Stimulated activated CD8-positive, alpha-beta memory T cell treated with anti-CD3 and anti-CD28 coated beads, Interleukin-7, amount 100 ng/mL, for 1 hour (primary cell): ENCODE measurements around the gene LMAN2.
A peak's percentile ranks its signal among the peaks of the same experiment; 100 is the strongest.
"Not testable (repeated sequence)": the region's sequence is repeated elsewhere in the genome, so short reads cannot be mapped to it uniquely, and the experiment has no call there.

Source experiments
- DNase-seq, 2 donors: peaks; one replicate each; pipeline ENCODE4 v3.0.0-alpha.2; 2020; ENCODE audit warnings: low read depth in 2 of 2

Gene LMAN2

GRCh38 chr5:177364159-177364962, 12.9 kb upstream of the LMAN2 start:
- DNase-seq = no peak

- no peak for DNase-seq
These were observed 12.1 kb upstream of the LMAN2 start for GRCh38 chr5:177363565-177363964.

- DNase-seq = peak; percentile 35 to 49
These were observed 11.4 kb upstream of the LMAN2 start for GRCh38 chr5:177362610-177363507.

- DNase-seq = no peak
These were observed 10.8 kb upstream of the LMAN2 start for GRCh38 chr5:177362292-177362609.

- no peak for DNase-seq
These were observed 10.2 kb upstream of the LMAN2 start for GRCh38 chr5:177361418-177362291.

GRCh38 chr5:177360740-177361139, 9.3 kb upstream of the LMAN2 start:
- not testable (repeated sequence) for DNase-seq

- DNase-seq = no peak
These were observed 8.4 kb upstream of the LMAN2 start for GRCh38 chr5:177359860-177360259.

GRCh38 chr5:177359451-177359851, 8.0 kb upstream of the LMAN2 start:
- no peak for DNase-seq

GRCh38 chr5:177358370-177358819, 6.9 kb upstream of the LMAN2 start:
- DNase-seq = no peak

GRCh38 chr5:177357459-177358351, 6.2 kb upstream of the LMAN2 start, which contains the start of gene RGS14:
RGS14 (plus strand) TSS chr5:177357924; CDS start chr5:177358025, 101 bp downstream.
- peak; percentile 22 to 37 for DNase-seq

GRCh38 chr5:177357146-177357458, 5.6 kb upstream of the LMAN2 start:
- DNase-seq = no peak

GRCh38 chr5:177356746-177357145, 5.3 kb upstream of the LMAN2 start:
- no peak for DNase-seq

GRCh38 chr5:177355868-177356168, 4.3 kb upstream of the LMAN2 start:
- no peak for DNase-seq

GRCh38 chr5:177355162-177355867, 3.8 kb upstream of the LMAN2 start:
- DNase-seq = no peak

- DNase-seq = no peak
These were observed 3.2 kb upstream of the LMAN2 start for GRCh38 chr5:177354711-177355110.

GRCh38 chr5:177354256-177354655, 2.8 kb upstream of the LMAN2 start:
- DNase-seq = no peak

GRCh38 chr5:177353093-177353492, 1.6 kb upstream of the LMAN2 start:
- DNase-seq = no peak

GRCh38 chr5:177350776-177351391, 584 bp downstream of the LMAN2 start:
- no peak for DNase-seq

GRCh38 chr5:177349762-177350161, 1.7 kb downstream of the LMAN2 start:
- no peak for DNase-seq

GRCh38 chr5:177349362-177349647, 2.2 kb downstream of the LMAN2 start:
- DNase-seq = no peak
